ENCODE data around the gene PLCB2.

PLCB2 gene

DNA sequence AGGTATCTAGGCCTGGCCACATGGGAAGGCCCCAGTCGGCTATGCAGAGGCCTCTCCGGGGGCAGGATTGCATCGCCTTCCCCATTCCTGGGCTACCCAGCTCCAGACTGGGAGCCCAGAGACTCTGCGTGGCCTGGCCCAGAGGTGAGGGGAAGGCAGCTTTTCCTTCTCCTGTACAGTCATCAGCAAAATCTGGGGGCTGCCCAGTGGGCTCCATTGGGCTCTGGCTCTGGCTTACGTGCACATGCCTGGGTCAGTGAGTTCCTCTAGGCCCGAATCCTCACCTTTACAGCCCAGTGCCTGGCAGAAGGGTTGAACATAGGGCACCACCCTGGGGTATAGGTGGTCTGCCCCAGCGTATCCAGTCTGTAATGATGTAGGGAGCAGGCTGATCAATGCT, 20.9 kb downstream of the PLCB2 start:
- DNase-seq: no peak

DNA sequence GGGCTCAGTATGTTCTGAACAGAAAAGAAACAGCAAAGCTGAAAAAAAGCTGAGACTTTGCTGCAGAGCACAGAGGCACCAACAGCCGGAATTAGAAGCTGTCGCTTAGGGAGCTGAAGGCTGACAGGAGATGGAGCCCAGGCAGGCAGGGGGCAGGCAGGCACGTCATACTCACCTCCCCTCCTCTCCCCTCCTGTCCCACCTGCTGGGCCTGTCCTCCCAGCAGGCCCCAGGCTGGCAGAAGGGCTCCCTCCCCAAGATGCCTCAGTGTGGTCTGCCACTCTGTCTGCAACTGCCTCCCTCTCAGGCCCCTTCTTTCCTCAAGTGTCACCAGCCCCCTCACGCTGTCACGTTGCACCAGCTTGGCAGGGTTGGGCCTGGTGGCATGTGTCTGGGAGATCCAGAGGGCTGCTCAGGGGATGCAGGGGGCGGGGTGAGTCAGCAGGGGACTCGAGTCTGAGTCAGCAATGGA, 21.6 kb downstream of the PLCB2 start:
- peak in 2 of 56 donors; percentile 26 to 38 for DNase-seq

DNA sequence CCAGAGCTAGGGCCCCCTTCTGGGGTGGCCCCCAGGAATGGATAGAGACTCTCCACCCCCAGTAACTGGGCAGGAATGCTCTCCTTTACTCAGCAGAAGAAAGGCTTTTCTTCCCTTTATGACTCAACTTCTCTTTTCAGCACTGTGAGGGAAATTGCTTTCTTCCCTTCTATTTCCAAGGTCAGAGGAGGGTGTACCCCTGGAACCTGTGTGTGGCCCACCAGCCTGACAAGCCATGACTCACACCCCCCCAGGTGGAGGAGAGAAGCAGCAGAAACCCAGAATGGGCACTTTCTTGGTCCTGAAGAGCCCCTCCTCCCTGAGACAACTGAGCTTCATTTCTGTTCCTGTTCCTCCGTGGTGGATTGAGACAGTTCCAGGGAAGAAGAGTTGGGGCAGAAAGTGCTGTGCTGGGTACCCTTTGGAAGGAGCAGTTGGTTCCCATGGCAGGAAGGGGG, 22.2 kb downstream of the PLCB2 start:
- DNase-seq: no peak

DNA sequence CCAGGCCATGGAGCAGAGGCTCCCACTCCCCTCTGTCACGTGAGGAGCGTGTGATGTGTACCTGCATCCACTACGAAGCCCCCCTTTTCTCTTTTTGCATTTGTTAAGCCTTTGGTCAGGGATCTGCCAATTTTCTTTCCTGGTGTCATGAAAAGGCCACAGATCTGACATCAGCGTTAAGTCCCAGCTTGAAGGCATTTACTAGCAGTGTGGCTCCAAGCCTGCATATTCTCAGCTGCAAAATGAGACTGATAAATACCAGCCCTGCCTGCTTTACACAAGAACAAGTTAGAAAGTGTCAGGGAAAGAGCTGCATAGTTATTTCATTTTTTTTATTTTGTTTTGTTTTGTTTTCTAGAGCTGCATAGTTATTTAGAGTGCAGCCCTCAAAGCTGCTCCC, 22.6 kb downstream of the PLCB2 start:
- DNase-seq: no peak

DNA sequence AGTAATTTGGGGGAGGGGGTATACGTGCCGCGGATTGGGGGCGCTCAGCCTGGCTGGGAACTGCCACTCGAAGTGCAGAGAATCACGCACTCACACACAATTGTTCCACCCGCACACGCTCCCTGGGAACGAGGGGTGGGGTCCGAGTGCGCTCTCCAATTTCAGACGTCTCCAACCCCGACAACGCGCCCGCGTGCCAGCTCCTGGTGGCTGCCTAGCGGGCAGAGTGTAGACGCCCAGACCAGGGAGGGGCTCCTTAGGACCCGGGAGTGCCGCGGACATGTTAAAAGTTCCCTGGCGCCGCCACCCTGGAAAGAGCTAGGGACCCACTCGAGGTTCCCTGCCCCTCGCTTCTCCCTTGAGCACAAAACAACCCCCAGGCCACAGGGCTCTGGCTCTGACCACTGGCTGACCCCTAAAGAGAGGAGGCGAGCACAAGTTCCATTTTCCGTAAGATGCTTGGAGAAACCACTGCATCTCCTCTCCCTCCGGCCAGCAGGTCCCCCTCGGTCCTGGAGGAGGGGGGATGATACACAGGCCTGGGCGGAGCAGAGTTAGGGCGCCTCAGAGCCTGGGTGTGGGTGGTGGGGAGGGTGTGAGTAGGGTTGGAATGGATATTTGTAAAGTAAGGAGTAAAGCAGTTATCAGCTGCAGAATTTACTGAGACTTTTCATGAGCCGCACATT, 24.0 kb downstream of the PLCB2 start:
- no peak for DNase-seq

DNA sequence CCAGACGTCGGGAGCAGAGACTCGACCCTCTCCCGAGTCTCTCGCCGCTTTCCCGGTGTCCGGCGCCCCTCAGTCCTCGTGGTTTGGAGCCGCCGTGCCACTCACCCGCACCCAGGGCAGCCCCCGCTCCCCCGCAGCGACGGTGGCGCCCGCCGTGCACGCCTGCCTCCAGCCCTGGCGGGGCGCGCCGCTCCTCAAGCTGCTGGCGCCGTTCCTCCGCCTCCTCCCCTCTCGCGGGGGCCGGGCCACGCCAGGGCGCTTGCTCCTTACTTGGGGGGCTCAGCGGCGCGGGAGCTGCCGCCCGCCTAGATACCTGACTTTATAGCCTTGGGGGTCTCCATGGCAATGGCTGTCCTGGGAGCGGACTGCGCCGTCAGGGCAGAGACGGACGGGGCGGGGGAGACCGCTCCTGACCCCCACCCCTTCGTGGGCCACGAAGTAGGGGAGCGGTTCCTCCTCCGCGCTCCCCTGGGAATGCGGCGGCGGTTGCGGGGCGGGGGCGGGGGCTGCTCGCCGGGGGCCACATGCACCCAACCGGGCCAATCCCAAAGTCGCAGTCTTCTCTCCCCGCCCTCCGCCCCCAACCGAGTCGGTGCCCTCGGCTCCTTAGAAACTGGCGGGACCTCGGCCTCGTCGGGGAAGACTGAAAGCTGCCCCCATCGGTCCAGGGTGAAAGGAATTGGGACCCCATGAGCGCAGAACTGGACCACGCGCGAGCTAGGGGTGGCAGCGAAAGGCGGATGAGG, 24.7 kb downstream of the PLCB2 start, which contains the start of gene ANKRD63:
TSS of gene ANKRD63 (minus strand) at position 196 of the 746 bp plus-strand sequence. CDS start 478 bp downstream, outside the sequence.
- DNase-seq: no peak

DNA sequence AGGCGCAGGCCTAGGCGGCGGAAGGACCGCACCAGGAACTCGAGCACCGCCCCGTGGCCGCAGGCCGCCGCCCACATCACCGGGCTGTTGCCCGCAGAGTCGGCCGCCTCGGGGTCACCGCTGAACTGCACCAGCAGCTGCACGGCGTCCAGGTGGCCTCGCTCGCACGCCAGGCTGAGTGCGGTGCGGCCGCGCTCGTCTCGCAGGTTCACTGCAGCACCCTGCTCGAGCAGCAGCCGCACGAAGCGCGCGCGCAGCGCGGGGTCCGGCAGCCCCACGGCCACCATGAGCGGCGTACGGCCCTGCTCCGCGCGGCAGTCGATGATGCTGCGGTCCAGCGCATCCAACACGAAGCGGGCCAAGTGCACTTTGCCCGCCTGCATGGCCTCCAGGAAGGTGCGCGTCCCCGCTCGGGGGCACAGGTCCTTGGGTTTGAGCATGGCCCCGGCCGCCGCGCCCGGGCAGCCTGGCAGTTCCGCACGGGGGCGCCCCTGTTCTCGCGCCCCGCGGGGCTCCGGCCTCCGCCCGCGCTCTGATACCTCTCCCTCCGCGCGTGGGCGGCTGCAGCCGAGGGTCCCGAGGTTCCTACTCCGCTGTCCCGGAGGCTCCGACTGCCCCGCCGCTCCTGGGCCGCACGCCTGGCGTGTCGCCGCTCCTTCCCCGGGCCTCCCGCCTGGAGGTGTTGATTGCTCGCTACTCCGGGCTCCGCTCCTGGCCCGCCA, 25.4 kb downstream of the PLCB2 start:
- DNase-seq: peak in 1 of 56 donors; percentile 24

DNA sequence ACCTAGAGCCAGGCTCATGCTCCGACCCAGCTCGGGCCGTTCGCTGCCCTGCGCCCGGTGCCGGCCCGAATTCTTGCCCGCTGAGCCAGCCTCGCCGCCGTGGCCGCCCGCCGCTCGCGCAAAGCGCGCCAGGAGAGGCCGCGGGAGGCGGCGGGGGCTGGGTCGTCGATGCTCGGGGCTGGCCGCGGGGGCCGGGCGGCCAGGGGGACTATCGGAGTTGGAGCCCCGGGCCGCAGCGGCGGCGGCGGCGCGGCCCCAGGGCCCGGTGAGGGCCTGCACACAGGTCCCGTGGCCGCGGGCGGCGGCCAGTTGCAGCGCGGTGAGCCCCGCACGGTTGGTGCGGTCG, 26.0 kb downstream of the PLCB2 start:
- no peak for DNase-seq

DNA sequence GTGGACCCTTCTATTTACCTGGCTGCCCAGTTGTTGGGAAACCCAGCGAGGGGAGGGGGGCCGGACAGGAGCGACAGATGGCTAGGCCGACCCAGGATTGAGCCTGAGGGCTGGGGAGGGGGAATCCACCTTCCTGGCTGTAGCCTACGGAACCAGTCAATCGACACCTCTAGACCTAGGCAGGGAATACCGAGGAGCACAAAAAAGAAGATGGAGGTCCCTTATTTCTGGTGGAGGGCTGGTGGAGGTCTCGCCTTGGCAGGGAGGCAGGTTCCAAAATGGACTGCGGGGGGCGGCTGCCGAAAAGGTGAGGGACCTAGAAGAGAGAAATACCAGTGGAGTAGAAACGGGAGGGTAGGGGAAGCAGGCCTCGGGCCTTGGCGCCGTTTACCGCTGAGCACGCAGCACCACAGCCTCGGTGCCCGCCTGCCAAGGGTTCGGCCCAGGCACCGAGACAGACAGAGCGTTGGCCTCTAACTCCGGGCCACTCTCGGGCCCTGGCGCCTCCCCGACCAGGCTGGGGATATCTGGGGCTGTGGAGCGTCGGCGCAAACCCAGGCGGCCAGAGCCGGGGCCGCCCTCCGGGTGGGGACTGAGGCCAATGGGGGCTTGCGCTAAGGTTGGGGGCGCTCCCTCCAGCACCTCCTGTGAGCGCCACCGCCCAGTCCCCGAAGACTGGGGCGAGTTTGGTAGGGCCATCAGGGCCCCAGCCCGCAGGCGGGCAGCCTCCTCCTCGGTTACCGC, 26.5 kb downstream of the PLCB2 start:
- DNase-seq: no peak

DNA sequence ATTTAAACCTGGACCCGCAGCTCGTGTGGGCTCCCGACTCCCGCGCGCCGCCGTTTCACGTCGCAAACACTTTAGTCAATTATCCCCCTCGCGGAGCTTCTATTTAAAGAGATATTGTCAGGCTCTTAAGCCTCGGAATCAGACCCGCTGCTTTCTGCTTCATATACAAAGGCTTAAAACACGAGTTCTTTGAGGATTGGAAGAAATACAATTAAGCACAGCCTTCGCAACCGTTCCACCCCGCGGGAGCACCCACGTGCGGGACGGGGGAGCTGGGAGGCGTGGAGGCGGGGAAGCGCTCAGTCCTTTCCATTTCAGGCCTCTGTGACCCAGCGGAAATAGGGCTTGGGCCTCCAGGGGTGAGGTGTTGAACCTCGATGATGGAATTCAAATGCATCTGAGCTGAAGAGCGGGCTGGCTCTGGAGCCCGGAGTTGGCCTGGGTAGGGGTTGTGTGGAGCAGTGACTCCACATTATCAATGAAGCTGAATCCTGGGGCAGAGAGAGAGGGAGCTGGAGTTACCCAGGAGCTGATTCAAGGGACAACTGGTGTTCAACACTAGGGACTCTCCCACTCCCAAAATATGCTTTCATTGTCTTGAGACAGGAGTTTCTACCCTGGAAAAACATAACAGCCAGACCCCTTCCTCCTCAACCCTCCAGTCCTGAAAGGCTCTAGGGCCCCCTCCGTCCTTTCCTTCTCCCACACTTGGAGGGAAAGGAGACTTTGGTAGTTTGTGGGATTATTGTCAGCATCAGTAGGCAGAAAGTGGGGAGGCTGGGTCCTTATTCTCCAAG, 27.3 kb downstream of the PLCB2 start:
- DNase-seq: peak in 4 of 56 donors; percentile 14 to 30 (median 18)

DNA sequence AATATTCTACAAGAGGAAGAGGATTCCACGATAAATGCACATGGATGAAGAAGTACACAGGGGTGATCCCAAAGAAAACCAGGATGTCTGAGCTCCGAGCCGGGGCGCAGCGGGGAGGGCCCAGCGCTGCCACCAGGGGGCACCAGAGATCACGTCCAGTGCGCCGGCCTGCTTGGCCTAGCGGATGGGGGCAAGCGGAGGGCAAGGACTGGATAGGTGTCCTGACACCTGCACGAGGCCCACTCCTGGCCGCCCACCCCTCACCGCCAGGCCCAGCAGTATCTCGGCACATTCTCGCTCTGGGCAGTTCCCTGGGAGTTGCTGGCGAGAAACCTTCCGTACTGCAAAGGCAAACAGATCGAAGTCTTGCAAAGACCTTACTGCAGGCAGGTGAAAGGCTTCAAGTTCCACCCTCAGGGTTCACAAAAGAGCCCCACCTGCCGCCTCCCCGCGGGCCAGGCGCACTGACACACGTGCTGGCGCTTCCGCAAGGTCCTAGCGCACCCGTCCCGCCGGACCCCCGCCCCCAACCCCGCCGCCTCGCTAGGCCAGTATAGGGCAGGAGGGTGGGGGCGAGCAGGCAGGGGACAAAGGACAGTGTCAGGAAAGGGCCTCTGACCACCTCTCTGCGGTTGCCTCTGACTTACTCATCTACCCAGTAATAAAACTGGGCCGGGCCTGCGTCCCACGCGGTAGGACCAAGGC, 28.1 kb downstream of the PLCB2 start:
- DNase-seq: peak in 45 of 56 donors; percentile 9 to 76 (median 41)

DNA sequence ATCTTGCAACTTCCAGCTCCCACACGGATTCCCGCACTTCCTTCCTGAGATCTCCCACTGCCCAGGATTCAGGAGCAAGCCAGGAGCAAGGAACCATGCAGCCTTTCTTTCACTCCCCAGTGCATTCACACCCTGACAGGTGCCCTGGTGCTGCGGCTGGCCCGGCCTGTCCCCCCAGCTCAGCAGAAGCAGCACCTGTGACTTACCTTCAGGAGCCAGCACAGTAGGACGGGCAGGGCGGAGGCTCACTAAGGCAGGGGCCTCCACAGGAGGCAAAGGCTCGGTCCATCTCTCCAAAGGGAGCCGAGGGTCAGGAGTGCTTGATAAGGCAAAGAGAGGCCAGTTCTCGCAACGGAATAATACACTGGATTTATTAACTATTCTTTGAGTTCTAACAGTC, 29.7 kb downstream of the PLCB2 start:
- DNase-seq: no peak

DNA sequence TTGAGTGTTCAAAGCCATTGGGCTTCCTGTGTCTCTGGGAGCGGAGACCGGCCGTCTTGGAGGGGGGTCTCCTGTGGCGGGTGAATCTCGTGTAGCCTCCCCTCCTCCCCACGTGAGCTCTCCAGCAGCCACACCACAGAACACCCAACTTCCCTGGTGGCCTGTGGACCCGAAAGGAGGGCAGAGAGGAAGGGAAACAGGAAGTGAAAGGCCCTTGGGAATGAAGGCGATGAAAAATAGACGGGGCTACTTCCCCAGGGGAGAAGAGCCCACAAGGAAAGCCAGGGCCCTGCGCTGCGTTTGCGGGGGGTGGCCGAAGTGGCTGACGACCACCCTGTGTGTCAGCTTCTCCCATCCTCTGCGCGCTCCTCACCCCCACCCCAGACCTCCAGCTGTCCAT, 30.3 kb downstream of the PLCB2 start:
- peak in 1 of 56 donors; percentile 24 for DNase-seq

DNA sequence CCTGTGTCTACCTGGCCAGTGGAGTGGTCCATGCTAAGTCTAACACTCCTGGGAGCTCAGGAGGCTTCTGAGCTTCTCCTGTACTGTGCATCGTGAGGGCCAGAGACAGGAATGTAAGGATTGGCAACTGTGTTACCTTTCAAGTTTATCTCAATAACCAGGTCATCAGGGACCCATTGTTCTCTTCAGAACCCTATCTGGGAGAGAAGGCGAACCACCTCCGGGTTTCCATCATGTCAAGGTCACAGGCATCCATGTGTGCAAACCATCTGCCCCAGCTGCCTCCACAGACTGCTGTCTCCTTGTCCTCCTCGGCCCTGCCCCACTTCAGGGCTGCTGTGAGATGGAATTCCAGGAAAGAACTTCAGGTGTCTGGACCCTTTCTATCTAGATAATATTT, 30.8 kb downstream of the PLCB2 start:
- DNase-seq: no peak

DNA sequence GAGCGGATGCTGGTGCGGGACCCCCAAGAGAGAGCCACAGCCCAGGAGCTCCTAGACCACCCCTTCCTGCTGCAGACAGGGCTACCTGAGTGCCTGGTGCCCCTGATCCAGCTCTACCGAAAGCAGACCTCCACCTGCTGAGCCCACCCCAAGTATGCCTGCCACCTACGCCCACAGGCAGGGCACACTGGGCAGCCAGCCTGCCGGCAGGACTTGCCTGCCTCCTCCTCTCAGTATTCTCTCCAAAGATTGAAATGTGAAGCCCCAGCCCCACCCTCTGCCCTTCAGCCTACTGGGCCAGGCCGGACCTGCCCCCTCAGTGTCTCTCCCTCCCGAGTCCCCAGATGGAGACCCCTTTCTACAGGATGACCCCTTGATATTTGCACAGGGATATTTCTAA, 31.8 kb downstream of the PLCB2 start:
- DNase-seq: no peak

DNA sequence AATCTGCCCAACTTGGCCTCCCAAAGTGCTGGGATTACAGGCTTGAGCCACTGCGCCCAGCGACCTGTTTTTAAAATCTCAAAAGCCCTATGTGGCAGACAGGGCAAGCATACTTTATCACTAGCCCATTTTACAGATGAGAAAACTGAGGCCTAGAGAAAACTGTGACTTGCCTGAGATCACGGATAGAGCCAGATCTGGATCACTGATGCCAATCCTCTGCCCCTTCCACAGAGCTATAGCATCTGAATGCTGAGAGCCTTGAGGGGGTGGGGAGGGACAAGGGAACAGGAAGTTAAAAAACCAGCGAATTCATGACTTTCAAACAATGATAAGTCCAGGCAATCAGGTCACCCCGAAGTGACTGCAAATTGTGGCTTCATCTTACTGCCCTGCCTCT, 32.2 kb downstream of the PLCB2 start:
- DNase-seq: no peak

DNA sequence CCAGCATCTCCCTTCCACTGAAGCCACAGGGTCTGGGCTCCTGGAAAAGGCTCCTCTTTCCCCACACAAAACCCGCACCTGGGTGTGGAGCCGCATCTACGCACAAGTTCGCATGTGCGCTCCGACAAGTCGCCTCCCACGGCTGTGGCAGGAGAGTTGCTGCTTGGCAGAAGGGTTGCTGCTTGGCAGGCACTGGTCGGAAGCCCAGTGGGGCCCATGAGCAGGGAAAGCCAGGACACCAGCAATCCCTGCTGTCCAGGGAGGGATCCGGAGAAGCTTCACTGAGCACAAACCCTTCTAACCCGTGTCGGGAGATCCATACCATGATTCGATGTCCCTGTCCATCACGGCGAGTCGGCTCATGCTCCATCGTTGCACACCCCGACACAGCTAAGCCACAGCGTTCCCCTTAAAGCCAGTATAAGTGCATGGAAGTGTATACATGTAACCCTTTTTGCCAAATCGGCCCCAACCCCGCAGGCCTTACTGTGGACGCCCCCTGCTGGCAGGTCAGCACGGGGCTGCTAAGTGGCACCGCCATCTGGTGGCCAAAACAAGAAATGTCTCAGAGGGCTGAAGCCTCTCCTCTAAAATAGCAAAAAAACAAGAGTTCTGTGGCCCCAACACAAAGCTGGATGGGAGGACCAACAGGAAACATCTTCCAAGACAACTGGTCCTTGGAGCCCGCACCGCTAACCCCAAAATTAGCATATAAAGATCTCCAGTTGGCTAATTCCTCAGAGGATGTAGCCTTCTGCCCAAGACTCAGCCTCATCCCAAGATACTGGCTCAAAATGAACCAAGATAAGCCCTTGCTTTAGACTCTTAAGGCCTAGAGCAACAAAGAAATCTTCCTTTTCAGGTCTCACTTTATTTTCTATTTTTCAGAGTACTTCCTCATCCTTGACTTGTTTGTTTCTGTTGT, 33.1 kb downstream of the PLCB2 start:
- peak in 50 of 56 donors; percentile 19 to 81 (median 50) for DNase-seq

DNA sequence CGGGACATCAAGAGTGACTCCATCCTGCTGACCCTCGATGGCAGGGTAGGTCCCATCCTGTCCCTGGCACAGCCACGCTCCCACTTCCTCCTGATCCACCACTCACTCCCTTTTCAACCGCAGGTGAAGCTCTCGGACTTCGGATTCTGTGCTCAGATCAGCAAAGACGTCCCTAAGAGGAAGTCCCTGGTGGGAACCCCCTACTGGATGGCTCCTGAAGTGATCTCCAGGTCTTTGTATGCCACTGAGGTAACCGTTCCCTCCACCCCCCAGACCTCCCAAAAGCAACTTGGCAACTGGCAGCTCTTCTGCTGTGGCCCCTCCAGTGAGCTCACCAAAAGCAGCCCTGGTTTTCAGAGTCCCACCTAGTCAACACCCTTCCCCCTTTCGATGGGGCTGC, 34.3 kb downstream of the PLCB2 start:
- DNase-seq: no peak

Measured in amygdala (tissue), 56 donors.